Activated CD4-positive, alpha-beta T cell treated with anti-CD3 and anti-CD28 coated beads, Interleukin-2, amount 50 U/mL, for 48 hours (primary cell): Measurements from ENCODE around the gene CCDC27.

Experiments used
- DNase-seq, 2 experiments: peaks; one replicate each; pipeline ENCODE4 v3.0.0-alpha.2; 2020

CCDC27 gene

DNA sequence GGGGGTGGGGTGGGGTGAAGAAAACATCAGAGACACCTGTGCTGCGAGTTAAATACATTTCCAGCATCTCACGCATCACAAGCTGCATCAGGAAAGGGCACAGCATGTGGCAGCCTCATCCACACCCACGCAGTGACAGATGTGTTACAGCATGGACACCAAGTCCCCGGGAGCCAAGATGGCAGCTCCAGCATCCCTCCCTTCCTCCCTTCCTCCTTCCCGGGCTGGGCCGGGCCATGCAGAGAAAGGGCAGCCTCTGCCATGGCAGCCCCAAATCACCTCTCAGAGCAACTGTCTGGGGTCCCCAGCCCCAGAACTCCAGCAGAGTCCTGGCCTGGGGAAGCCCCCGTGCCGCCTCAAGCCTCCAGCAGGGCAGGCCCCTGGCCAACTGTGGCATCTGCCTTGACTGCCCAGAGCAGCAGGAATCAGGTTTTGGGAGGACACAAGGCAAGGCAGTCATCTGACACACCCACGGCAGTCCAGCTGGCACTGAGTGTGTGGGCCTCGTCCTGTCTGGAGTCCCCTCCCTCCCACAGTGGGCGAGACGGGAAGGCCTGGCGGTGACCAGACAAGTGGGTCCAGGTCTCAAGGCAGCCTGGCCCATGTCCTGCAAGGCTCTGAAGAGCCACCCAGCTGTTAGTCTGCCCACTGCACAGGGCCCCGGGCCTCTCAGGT lies 26.5 kb downstream of the CCDC27 start:
- DNase-seq, result no peak

- DNase-seq, result no peak
Measured at GRCh38 chr1:3779265-3779911, 27.1 kb downstream of the CCDC27 start.

GRCh38 chr1:3779912-3780416 lies 27.7 kb downstream of the CCDC27 start:
- DNase-seq, result no peak

DNA sequence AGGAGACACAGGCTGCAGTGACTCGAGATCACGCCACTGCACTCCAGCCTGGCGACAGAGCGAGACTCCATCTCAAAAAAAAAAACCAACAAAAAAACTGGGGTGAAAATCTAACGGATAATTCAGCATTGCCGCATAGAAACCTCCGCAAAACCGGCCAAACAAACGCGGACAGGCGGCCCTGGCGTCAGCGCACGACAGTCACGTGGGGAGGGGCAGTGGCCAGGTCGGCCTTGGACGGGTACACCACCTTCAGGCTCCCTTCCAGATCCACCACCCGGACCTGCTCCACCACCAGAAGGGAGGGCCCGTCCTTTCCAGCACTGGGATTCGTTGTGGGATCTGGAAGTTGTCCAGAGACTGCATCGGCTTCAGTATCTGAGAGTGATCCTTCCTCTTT lies 28.7 kb downstream of the CCDC27 start:
- DNase-seq, result no peak

- DNase-seq, result no peak
Measured at GRCh38 chr1:3783651-3784474, 31.6 kb downstream of the CCDC27 start.

- DNase-seq, result no peak
Measured at GRCh38 chr1:3785045-3785444, 32.8 kb downstream of the CCDC27 start.

DNA sequence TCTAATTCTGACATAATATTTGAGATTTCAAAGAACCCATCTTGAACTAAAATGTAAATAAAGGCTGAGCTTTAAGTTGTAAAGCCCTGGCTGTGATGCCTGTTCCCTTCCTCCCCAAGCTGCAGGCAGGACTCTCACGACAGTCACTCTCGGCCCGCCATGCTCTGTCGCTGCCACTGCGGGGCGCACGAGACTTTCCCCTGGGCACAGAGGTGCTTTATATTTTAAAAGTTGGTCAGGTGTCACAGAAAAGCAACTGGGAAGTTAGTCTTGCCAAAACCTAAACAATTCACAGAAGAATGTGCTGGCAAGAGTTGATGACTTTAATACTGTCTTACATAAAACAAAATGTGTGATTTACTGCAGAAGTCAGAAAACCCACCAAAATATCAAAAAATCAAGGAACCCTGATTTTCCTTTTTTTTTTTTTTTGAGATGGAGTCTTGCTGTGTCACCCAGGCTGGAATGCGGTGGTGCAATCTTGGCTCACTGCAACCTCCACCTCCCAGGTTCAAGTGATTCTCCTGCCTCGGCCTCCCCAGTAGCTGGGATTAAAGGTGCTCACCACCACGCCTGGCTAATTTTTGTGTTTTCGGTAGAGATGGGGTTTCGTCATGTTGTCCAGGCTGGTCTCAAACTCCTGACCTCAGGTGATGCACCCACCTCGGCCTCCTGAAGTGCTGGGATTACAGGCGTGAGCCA lies 33.4 kb downstream of the CCDC27 start:
- DNase-seq, result peak; percentile 22 to 39

DNA sequence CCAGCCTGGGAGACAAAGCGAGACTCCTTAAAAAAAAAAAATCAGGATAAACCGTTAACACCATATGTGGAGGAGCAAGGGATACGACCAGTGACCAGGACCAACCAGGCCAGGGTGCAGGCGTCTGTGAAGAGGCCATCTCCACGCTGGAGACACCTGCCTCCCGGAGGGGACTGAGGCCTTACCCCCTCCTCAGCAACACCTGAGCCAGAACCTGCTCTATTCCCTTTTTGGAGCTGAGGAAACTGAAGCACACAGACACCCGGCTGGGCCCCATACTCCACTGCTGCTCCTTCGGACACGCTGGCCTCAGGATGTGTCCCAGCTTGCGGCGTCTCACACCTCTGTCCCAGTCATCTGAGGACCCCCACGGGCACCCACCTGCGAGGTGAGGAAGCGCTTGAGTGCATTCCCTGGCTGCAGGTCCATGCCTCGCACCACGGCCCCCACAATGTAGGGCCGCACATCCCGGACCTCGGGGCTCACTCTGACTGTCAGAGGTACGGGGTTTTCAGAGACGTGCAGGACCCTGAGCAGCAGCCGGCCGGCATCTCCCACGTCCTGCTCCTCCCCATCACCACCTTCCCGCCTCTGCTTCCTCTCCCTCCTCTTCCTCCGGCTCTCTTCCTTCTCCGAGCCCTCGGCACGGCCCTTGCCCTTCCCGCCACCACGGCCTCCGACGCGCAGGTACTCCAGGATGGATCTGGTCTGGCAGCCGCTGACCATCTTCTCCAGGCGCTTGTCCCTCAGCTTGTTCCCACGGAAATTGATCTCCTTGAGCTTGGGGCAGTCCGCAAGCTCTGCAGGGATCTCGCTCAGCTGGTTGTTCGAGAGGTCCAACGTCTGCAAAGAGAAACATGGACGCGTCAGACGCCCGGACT lies 34.5 kb downstream of the CCDC27 start:
- no peak for DNase-seq

GRCh38 chr1:3787349-3787715 lies 35.1 kb downstream of the CCDC27 start:
- DNase-seq, result peak; percentile 61 to 74

- no peak for DNase-seq
Measured at GRCh38 chr1:3787745-3788605, 35.7 kb downstream of the CCDC27 start.

- DNase-seq, result no peak
Measured at GRCh38 chr1:3788756-3789420, 36.6 kb downstream of the CCDC27 start.

DNA sequence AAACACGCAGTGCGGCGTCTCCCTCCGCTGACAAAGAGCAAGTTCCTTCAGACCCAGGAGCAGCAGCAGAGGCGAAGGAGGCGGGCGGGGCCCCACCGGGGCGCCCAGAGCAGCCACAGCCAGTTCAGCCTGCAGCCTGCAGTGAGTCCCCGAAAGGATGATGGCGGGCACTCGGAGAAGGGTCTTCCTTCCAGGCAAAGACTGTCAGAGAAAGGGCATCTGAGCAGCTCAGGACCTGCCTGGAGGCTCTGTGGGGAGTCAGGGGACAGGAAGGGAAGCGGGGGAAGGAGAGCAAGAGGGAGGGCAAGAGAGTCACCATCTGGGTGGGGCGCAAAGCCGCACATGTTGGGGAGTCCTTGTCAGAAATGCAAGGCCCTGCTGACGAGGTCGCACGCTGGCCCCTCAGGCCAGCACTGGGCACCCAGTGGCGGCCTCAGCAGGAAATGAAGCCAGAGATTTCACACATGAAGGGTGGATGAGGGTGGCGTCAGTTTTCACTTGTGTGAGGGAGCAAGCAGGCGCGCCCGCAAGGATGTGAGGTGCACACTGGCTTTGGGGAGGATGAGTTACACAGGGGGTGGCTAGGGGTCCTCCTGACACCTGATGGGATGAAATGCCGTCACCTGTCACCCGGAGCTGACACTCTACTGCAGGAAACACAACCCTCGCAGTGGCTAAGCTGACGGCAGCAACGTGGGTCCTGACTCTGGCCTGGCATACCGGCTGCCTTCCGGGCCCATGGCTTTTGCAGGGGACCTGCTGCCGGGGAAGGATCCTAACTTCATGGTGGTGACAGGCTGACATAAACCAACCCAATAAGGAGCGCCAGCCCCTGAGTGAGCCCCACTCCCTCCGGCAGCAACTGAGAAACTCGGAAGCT lies 37.4 kb downstream of the CCDC27 start:
- no peak for DNase-seq

DNA sequence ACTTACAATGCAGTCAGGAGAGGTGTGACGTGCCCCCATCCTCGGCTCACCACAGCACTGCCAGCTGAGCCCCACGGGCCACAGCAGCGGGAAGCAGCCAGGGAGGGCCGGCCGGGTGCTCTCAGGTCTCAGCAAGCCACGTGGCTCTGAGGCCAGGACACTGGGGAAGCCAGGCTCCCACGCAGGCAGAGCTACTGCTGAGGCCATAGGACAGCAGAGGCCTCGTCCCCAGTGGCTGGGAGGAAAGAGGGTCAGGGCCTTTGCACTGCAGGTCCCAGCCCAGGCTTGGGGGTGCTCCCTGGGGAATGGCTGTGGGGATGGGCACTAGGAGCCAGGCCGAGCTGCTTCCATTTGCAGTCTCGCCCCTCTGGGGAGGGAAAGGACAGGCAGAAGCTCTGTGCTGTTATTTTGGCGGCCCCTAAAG lies 38.3 kb downstream of the CCDC27 start:
- DNase-seq, result no peak

GRCh38 chr1:3790952-3791351 lies 38.7 kb downstream of the CCDC27 start:
- no peak for DNase-seq

- no peak for DNase-seq
Measured at GRCh38 chr1:3795453-3796214, 43.4 kb downstream of the CCDC27 start.

- peak; percentile 94 to 95 for DNase-seq
Measured at GRCh38 chr1:3796215-3797061, 44.2 kb downstream of the CCDC27 start, which contains the start of gene LRRC47. LRRC47 (minus strand) TSS chr1:3796498; CDS start chr1:3796476, 22 bp downstream.

DNA sequence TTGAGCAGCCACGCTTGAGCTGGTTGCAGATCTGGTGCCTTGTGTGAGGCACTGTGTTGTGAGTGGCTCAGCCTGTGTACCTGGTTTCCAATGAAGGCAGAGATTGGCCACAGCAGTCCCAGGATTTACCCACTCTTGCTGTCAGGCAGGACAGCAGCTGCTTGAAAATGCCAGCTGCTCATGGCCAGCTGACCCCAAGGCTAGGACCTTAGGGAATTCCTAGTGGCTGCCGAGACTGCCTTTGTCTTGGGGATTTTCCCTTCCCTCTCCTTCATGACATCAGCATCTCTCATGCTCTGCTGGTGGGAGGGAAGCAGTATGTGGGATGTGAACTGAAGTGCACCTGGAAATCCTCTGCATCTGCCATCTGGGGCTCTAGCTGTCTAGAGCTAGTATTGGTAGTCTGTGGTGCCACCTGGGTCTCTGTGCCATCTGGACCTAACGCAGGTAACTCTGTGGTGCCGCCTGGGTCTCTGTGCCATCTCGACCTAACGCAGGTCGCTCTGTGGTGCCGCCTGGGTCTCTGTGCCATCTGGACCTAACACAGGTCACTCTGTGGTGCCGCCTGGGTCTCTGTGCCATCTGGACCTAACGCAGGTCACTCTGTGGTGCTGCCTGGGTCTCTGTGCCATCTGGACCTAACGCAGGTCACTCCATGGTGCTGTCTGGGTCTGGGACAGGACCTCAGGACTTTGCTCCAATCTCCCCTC lies 47.9 kb downstream of the CCDC27 start:
- no peak for DNase-seq
